GM21423 (cell line): ENCODE data around the gene CDS1.
A peak's percentile ranks its signal among the peaks of the same experiment; 100 is the strongest.
"Not testable (repeated sequence)": the region's sequence is repeated elsewhere in the genome, so short reads cannot be mapped to it uniquely, and the experiment has no call there.

ENCODE experiments used
- ATAC-seq: cut with Tn5 transposase; IDR thresholded peaks from one replicate; pipeline ENCODE4 v1.9.1; 2021; ENCODE audit warnings: mild to moderate bottlenecking, moderate library complexity; ENCODE audit not compliant: unreplicated experiment

The CDS1 gene

GRCh38 chr4:84582988-84583875, at the start of gene CDS1:
TSS of gene CDS1 (plus strand) at chr4:84583127. CDS start at chr4:84583402, 275 bp downstream.
- peak; percentile 28 for ATAC-seq

GRCh38 chr4:84535901-84536300, 47.0 kb upstream of the CDS1 start:
- no peak for ATAC-seq

GRCh38 chr4:84545093-84545492, 37.8 kb upstream of the CDS1 start:
- ATAC-seq: no peak

- ATAC-seq: no peak
Measured at GRCh38 chr4:84547211-84547610, 35.7 kb upstream of the CDS1 start.

- ATAC-seq: not testable (repeated sequence)
Measured at GRCh38 chr4:84549191-84549590, 33.7 kb upstream of the CDS1 start.

GRCh38 chr4:84562156-84562555, 20.8 kb upstream of the CDS1 start:
- no peak for ATAC-seq

- no peak for ATAC-seq
Measured at GRCh38 chr4:84563002-84563401, 19.9 kb upstream of the CDS1 start.

- no peak for ATAC-seq
Measured at GRCh38 chr4:84565951-84566350, 17.0 kb upstream of the CDS1 start.

GRCh38 chr4:84568496-84568895, 14.4 kb upstream of the CDS1 start:
- no peak for ATAC-seq

GRCh38 chr4:84569009-84569408, 13.9 kb upstream of the CDS1 start:
- no peak for ATAC-seq

GRCh38 chr4:84573385-84574068, 9.4 kb upstream of the CDS1 start:
- ATAC-seq: no peak

- no peak for ATAC-seq
Measured at GRCh38 chr4:84574069-84574720, 8.7 kb upstream of the CDS1 start.

GRCh38 chr4:84578540-84579402, 4.2 kb upstream of the CDS1 start:
- ATAC-seq: no peak

- no peak for ATAC-seq
Measured at GRCh38 chr4:84579403-84579776, 3.5 kb upstream of the CDS1 start.

- peak; percentile 76 for ATAC-seq
Measured at GRCh38 chr4:84582302-84582987, 482 bp upstream of the CDS1 start.

- no peak for ATAC-seq
Measured at GRCh38 chr4:84583876-84584380, 1.0 kb downstream of the CDS1 start.

- no peak for ATAC-seq
Measured at GRCh38 chr4:84585251-84585650, 2.3 kb downstream of the CDS1 start.

- no peak for ATAC-seq
Measured at GRCh38 chr4:84594724-84595123, 11.8 kb downstream of the CDS1 start.

- no peak for ATAC-seq
Measured at GRCh38 chr4:84596826-84597225, 13.9 kb downstream of the CDS1 start.

- ATAC-seq: no peak
Measured at GRCh38 chr4:84597450-84597849, 14.5 kb downstream of the CDS1 start.
